GM12875 (cell line): ENCODE measurements around the gene TAF7.

Source experiments
- H3K4me3 ChIP-seq: one replicate; pipeline ENCODE4 v1.5.1; 2011; ENCODE audit warnings: low read depth, low read length, control low read depth
- TF ChIP-seq, protein P1 (sequence below): IDR thresholded peaks from 2 replicates; pipeline ENCODE4 v1.5.1; 2011; ENCODE audit warnings: low read depth, mild to moderate bottlenecking, control low read depth, inconsistent platforms, low read length, moderate library complexity, borderline replicate concordance; ENCODE audit not compliant: insufficient read depth

Gene TAF7

DNA sequence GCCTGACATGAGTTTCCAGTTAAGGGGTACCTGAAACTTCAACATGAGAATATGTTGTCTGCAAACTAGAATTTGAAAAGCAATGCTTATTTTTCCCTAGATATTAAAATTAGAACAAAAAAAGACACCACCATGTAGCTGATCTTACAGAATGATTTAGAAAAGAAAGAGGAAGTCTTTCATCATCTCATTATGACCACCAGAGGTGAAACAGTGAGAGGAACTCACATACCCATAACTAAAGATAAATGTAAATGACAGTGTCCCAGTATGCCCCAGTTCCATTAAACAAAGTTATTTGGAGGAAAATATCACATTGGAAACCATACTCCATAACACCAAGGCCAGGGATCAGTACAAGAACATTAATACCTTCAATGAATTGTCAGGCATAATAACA, 6.9 kb downstream of the TAF7 start:
- H3K4me3 ChIP-seq, result no peak overlapping the region
- TF ChIP-seq, protein P1, sequence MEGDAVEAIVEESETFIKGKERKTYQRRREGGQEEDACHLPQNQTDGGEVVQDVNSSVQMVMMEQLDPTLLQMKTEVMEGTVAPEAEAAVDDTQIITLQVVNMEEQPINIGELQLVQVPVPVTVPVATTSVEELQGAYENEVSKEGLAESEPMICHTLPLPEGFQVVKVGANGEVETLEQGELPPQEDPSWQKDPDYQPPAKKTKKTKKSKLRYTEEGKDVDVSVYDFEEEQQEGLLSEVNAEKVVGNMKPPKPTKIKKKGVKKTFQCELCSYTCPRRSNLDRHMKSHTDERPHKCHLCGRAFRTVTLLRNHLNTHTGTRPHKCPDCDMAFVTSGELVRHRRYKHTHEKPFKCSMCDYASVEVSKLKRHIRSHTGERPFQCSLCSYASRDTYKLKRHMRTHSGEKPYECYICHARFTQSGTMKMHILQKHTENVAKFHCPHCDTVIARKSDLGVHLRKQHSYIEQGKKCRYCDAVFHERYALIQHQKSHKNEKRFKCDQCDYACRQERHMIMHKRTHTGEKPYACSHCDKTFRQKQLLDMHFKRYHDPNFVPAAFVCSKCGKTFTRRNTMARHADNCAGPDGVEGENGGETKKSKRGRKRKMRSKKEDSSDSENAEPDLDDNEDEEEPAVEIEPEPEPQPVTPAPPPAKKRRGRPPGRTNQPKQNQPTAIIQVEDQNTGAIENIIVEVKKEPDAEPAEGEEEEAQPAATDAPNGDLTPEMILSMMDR, result no peak

DNA sequence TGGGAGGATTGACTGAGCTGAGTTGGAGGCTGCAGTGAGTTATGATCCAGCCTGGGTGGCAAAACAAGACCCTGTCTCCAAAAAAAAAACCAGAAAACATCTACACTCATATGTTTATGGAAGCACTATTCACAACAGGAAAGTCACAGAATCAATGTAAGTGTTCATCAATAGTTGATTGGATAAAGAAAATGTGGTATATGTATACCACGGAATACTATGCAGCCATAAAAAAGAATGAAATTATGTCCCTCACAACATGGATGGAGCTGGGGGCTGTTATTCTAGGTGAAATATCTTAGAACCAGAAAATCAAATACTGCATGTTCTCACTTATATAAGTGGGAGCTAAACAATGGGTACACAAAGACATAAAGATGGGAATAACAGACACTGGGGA, 14.0 kb downstream of the TAF7 start:
- TF ChIP-seq, protein P1, result no peak
- no peak overlapping the region for H3K4me3 ChIP-seq

DNA sequence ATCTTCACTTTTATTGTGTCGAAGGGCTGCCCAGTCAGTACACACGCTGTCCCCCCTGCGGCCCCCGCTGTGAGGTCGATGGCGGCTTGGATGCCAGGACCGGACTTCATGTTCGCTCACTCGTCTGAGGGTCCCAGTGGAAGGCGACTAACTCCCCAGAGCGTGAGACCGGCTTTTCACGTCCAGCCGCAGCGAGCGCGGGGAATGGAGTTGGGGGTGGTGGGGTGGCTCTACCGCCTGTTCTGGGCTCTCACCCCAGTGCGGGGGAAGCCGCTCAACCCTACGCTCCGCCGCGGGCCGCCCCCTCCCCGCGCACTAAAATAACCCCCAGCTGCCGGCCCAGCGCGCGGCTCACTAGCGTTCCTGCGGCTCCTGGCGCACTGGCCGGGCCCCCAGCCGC, 16.8 kb downstream of the TAF7 start, which contains the start of gene SLC25A2:
Gene SLC25A2, minus strand, starts transcription at position 294 of the 400 bp plus-strand sequence. Its CDS starts 184 bp downstream, at position 110.
- TF ChIP-seq, protein P1, result no peak
- H3K4me3 ChIP-seq, result no peak within 1 kb of the TSS

DNA sequence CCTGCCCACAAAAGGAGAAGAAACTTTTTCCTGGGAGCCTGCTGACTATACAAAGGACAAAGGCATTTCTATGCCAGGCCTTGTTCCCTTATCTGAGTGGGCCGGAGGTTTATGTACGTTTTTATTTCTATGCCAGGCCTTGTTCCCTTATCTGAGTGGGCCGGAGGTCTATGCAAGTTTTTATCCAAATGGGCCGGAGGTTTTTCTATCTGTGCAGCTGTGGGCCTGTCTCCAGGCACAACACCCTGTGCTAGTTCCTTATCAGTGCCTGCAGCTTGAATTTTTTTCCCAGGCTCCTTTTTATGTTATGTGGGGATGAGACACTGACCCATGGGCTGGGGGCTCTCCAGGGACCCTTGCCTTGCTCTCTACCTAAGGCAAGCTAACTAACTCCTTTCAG, 22.2 kb downstream of the TAF7 start:
- no peak overlapping the region for H3K4me3 ChIP-seq
- TF ChIP-seq, protein P1, result no peak

DNA sequence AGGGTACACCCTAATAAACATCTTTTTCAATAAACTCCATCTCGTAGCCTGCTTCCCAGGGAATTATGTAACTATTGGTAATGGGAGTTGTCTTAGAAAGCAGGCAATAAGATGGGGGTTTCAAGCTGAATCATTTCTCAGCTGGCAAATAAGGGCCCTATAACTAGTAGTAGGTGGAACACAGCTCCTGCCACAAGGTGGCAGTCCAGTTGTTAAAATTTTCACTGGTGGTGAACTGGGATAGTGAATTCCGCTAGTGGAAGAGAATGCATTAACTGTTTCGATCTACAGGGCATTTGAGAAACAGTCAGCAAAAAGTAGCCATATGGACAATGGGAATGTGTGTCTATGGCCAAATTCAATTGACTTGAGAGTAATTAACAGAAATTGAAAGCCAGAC, 47.7 kb downstream of the TAF7 start:
- H3K4me3 ChIP-seq, result no peak overlapping the region
- TF ChIP-seq, protein P1, result no peak

DNA sequence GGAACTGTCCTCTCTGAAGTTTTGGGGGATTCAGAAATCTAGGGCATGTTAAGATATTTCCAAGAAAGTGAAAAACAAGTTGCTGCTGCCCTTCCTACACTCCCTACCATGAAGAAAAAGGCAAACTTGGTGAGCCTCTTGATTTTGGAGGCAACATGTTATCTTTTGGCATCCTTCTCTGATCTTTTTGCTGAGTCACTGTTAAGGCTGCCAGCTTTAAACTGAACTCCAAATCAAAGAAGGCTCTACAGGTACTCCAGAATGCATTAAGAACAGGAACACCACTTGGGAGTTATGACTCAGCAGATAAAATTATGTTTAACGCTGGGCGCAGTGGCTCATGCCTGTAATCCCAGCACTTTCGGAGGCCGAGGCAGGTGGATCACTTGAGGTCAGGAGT, 51.4 kb downstream of the TAF7 start:
- no peak overlapping the region for H3K4me3 ChIP-seq
- TF ChIP-seq, protein P1, result no peak
